Measurements from ENCODE around the gene DHRSX. TPM values are rescaled to one million over a fixed set of nuclear protein-coding genes. Genes with fewer than 3 reads are reported as not detected.

Gene DHRSX
- polyA plus RNA-seq, 1 donor from 2014 or later, result 15.7 TPM

- H3K4me3 ChIP-seq (ENCODE audit: low read length), result no peak overlapping the region
- H3F3A ChIP-seq (ENCODE audit: insufficient read depth, low read length, poor library complexity, severe bottlenecking), result no peaks in the 10 kb centered on the region
- H3K36me3 ChIP-seq (ENCODE audit: insufficient read depth, low read length), result no peaks in the 10 kb centered on the region
- H4K20me1 ChIP-seq (ENCODE audit: insufficient read depth), result no peaks in the 10 kb centered on the region
- H3K79me2 ChIP-seq (replicated peaks; ENCODE audit: insufficient read depth, low read length), result peaks cover 5% of the 10 kb centered on the region
- no peak overlapping the region for H3K4me2 ChIP-seq (ENCODE audit: low read length)
- no peak overlapping the region for H3K9ac ChIP-seq (ENCODE audit: low read length)
- H3K27ac ChIP-seq (ENCODE audit: low read length), result no peak overlapping the region
- no peak for TF ChIP-seq MXI1 (conservative IDR thresholded peaks at IDR 0.05; ENCODE audit: poor library complexity, severe bottlenecking)
- TF ChIP-seq, protein P1, sequence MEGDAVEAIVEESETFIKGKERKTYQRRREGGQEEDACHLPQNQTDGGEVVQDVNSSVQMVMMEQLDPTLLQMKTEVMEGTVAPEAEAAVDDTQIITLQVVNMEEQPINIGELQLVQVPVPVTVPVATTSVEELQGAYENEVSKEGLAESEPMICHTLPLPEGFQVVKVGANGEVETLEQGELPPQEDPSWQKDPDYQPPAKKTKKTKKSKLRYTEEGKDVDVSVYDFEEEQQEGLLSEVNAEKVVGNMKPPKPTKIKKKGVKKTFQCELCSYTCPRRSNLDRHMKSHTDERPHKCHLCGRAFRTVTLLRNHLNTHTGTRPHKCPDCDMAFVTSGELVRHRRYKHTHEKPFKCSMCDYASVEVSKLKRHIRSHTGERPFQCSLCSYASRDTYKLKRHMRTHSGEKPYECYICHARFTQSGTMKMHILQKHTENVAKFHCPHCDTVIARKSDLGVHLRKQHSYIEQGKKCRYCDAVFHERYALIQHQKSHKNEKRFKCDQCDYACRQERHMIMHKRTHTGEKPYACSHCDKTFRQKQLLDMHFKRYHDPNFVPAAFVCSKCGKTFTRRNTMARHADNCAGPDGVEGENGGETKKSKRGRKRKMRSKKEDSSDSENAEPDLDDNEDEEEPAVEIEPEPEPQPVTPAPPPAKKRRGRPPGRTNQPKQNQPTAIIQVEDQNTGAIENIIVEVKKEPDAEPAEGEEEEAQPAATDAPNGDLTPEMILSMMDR (IDR thresholded peaks at IDR 0.05; ENCODE audit: poor library complexity, severe bottlenecking), result no peak
- no peak for TF ChIP-seq EZH2 (IDR thresholded peaks at IDR 0.05; ENCODE audit: borderline replicate concordance, insufficient read depth, low read length, poor library complexity, severe bottlenecking)
- no peak for TF ChIP-seq RAD21 (conservative IDR thresholded peaks at IDR 0.05)
- TF ChIP-seq SMC3 (conservative IDR thresholded peaks at IDR 0.05; ENCODE audit: poor library complexity), result no peak
- H3K9me3 ChIP-seq (ENCODE audit: low read length), result no peaks in the 10 kb centered on the region
- H3K9me2 ChIP-seq (ENCODE audit: insufficient read depth, low read length), result no peaks in the 10 kb centered on the region
- no peaks in the 10 kb centered on the region for H3K27me3 ChIP-seq (ENCODE audit: insufficient read depth, low read depth, low read length)
- H2AFZ ChIP-seq (ENCODE audit: low read depth, low read length), result no peak overlapping the region
Observed at GRCh38 chrX:2418000-2418399, 82.8 kb downstream of the DHRSX start.

DNA sequence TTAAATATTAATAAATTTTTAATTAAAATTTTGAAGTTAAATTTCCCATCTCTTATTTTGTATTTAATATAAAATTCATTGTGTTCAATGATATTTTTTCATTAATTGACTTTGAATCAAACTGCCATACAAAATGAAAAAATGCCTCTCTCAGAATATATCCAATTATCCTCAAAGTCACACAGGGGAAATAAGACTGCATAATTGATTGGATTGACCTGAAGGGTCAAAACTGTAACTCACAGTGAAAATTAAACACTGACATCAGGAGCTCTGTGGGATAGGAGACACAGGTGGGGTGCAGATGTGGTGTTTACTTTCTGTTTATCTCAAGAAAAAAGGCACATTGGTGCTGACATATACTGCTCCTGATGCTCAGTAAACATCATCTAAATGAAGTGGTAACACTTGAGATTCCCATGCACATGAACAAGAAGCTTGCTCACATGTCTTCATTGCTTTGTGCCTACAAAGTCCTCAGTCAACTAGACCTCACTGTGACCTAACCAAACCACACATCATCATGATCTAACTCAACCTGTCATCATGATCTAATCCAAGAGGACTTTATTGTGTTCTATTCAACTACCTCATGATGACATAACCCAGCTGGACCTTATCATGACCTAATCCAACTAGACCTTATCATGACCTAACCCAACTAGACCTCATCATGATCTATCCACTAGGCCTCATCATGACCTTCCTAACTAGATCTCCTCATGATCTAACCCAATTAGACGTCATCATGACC is 83.7 kb downstream of the DHRSX start:
- H2AFZ ChIP-seq (ENCODE audit: low read depth, low read length), result no peak overlapping the region
- no peak overlapping the region for H3K9ac ChIP-seq (ENCODE audit: low read length)
- H3K79me2 ChIP-seq (replicated peaks; ENCODE audit: insufficient read depth, low read length), result peaks cover 5% of the 10 kb centered on the region
- TF ChIP-seq TAF1 (IDR thresholded peaks at IDR 0.05; ENCODE audit: low read depth) (no peak), SMC3 (conservative IDR thresholded peaks at IDR 0.05; ENCODE audit: poor library complexity) (no peak), RAD21 (conservative IDR thresholded peaks at IDR 0.05) (no peak), EP300 (conservative IDR thresholded peaks at IDR 0.05; ENCODE audit: poor library complexity, severe bottlenecking) (no peak), EZH2 (IDR thresholded peaks at IDR 0.05; ENCODE audit: borderline replicate concordance, insufficient read depth, low read length, poor library complexity, severe bottlenecking) (no peak), POLR2AphosphoS5 (IDR thresholded peaks at IDR 0.05) (no peak), MXI1 (conservative IDR thresholded peaks at IDR 0.05; ENCODE audit: poor library complexity, severe bottlenecking) (no peak)
- TF ChIP-seq, protein P1 (IDR thresholded peaks at IDR 0.05; ENCODE audit: poor library complexity, severe bottlenecking), result no peak
- TF ChIP-seq, protein P2, sequence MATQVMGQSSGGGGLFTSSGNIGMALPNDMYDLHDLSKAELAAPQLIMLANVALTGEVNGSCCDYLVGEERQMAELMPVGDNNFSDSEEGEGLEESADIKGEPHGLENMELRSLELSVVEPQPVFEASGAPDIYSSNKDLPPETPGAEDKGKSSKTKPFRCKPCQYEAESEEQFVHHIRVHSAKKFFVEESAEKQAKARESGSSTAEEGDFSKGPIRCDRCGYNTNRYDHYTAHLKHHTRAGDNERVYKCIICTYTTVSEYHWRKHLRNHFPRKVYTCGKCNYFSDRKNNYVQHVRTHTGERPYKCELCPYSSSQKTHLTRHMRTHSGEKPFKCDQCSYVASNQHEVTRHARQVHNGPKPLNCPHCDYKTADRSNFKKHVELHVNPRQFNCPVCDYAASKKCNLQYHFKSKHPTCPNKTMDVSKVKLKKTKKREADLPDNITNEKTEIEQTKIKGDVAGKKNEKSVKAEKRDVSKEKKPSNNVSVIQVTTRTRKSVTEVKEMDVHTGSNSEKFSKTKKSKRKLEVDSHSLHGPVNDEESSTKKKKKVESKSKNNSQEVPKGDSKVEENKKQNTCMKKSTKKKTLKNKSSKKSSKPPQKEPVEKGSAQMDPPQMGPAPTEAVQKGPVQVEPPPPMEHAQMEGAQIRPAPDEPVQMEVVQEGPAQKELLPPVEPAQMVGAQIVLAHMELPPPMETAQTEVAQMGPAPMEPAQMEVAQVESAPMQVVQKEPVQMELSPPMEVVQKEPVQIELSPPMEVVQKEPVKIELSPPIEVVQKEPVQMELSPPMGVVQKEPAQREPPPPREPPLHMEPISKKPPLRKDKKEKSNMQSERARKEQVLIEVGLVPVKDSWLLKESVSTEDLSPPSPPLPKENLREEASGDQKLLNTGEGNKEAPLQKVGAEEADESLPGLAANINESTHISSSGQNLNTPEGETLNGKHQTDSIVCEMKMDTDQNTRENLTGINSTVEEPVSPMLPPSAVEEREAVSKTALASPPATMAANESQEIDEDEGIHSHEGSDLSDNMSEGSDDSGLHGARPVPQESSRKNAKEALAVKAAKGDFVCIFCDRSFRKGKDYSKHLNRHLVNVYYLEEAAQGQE (IDR thresholded peaks at IDR 0.05; ENCODE audit: borderline replicate concordance), result no peak
- H3K9me2 ChIP-seq (ENCODE audit: insufficient read depth, low read length), result no peaks in the 10 kb centered on the region
- H3F3A ChIP-seq (ENCODE audit: insufficient read depth, low read length, poor library complexity, severe bottlenecking), result no peaks in the 10 kb centered on the region
- H3K9me3 ChIP-seq (ENCODE audit: low read length), result no peaks in the 10 kb centered on the region
- no peak overlapping the region for H3K4me3 ChIP-seq (ENCODE audit: low read length)
- no peaks in the 10 kb centered on the region for H4K20me1 ChIP-seq (ENCODE audit: insufficient read depth)
- no peak overlapping the region for H3K4me2 ChIP-seq (ENCODE audit: low read length)
- H3K27ac ChIP-seq (ENCODE audit: low read length), result no peak overlapping the region
- no peaks in the 10 kb centered on the region for H3K27me3 ChIP-seq (ENCODE audit: insufficient read depth, low read depth, low read length)
- H3K36me3 ChIP-seq (ENCODE audit: insufficient read depth, low read length), result no peaks in the 10 kb centered on the region

Data from neural cell (in vitro differentiated cells).